HepG2 (cell line): ENCODE measurements around the gene SIRPA.

ENCODE experiments used
- ASH2L ChIP-seq: fragments of 300-600, 200-600 bp; sonication (generic); IDR thresholded peaks from 2 replicates; pipeline ENCODE4 v1.7.0; 2017; ENCODE audit warnings: low read depth, mild to moderate bottlenecking, moderate library complexity, mixed read lengths, low read length; ENCODE audit not compliant: insufficient read length
- MED1 ChIP-seq: sonication (generic); formaldehyde crosslinking; IDR thresholded peaks from 2 replicates; pipeline ENCODE4 v1.4.0; 2020; ENCODE audit warnings: missing genetic modification reagents
- ZEB1 ChIP-seq: IDR thresholded peaks from 2 replicates; pipeline ENCODE4 v1.6.1; 2012; ENCODE audit warnings: mild to moderate bottlenecking, low read depth, inconsistent platforms; ENCODE audit not compliant: insufficient replicate concordance
- ZNF124 ChIP-seq: sonication (generic); formaldehyde crosslinking; IDR thresholded peaks from 2 replicates; pipeline ENCODE4 v1.4.0; 2020; ENCODE audit warnings: missing genetic modification reagents
- ZNF207 ChIP-seq: fragments of 450-650 bp; IDR thresholded peaks from 2 replicates; pipeline ENCODE4 v1.6.1; 2016; ENCODE audit warnings: antibody characterized with exemption, borderline replicate concordance

DNA sequence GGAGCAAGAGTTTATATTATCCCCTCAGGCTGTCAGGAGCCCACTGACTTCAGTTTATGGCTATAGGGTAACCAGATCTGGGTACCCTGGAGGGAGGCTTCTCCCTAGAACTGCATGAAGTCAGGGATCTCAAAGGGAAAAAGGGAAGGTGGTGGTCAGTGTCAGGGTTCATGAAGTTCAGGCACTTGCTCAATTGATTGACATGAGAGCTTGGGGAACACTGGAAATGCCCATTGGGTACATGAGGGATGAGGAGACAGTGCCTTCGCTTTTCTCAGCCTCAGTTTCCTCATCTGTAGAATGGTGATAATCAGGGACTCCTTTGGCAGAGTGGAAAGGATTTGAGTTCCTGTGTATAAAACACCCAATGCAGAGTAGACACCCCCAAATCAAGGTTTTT is 22.6 kb downstream of the SIRPA start:
- TF ChIP-seq ASH2L (no peak), ZNF207 (no peak), MED1 (CRISPR knock-in tag) (no peak), ZNF124 (CRISPR knock-in tag) (no peak), ZEB1 (no peak)
